Thyroid gland (tissue), 4 donors: ENCODE results near the gene ACBD6.

Experiments used
- POLR2A ChIP-seq, 2 donors: fragments of 450-650 bp; IDR thresholded peaks; one replicate each; pipeline ENCODE4 v1.6.1; 2017; ENCODE audit warnings: antibody characterized with exemption in 2 of 2, mild to moderate bottlenecking in 2 of 2, moderate library complexity in 1 of 2
- TF ChIP-seq, protein P1 (sequence below), 6 experiments: fragments of 200-600 bp in 3 of 6; fragments of 450-650 bp in 3 of 6; sonication (generic) in 3 of 6; IDR thresholded peaks; one replicate each; pipeline ENCODE4 v1.5.1; 2016 to 2019; ENCODE audit warnings: antibody characterized with exemption in 6 of 6, mild to moderate bottlenecking in 2 of 6, inconsistent platforms in 1 of 6, moderate library complexity in 1 of 6

DNA sequence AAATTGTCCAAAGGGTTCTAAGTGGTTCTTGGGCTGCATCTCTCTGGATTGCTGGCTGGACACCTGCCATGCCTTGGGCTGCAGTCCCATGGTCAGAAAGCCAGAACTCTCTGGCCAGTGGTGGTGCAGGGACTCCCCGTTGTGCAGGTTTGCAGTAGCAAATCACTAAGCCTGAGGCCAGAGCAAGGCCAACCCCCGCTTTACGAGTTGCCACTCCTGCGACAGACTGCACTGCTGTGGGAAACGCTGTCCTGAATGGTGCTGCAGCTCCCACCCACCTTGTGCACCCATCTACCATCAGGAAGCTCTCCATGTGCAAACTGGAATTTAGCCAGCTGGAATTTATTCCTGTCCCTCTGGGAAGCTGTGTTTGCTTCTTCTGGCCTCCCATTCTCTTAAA is 226.7 kb downstream of the ACBD6 start:
- TF ChIP-seq, protein P1, sequence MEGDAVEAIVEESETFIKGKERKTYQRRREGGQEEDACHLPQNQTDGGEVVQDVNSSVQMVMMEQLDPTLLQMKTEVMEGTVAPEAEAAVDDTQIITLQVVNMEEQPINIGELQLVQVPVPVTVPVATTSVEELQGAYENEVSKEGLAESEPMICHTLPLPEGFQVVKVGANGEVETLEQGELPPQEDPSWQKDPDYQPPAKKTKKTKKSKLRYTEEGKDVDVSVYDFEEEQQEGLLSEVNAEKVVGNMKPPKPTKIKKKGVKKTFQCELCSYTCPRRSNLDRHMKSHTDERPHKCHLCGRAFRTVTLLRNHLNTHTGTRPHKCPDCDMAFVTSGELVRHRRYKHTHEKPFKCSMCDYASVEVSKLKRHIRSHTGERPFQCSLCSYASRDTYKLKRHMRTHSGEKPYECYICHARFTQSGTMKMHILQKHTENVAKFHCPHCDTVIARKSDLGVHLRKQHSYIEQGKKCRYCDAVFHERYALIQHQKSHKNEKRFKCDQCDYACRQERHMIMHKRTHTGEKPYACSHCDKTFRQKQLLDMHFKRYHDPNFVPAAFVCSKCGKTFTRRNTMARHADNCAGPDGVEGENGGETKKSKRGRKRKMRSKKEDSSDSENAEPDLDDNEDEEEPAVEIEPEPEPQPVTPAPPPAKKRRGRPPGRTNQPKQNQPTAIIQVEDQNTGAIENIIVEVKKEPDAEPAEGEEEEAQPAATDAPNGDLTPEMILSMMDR (IDR thresholded peaks at IDR 0.05), result no peak
- TF ChIP-seq POLR2A (IDR thresholded peaks at IDR 0.05), result no peak
